Brain microvascular endothelial cell (primary cell): ENCODE data around the gene NOTCH1.

Experiments
- DNase-seq: peaks from one replicate; pipeline ENCODE4 v3.0.0-alpha.2; 2020
- H3K27ac ChIP-seq: fragments of 250-450 bp; sonication (Bioruptor Pico); 2 replicates; pipeline ENCODE4 v1.5.1; 2020; ENCODE audit warnings: mild to moderate bottlenecking, moderate library complexity
- H3K27me3 ChIP-seq: fragments of 250-450 bp; sonication (Bioruptor Pico); replicated peaks from 2 replicates; pipeline ENCODE4 v1.5.1; 2020; ENCODE audit warnings: mild to moderate bottlenecking
- H3K36me3 ChIP-seq: fragments of 250-450 bp; sonication (Bioruptor Pico); replicated peaks from 2 replicates; pipeline ENCODE4 v1.5.1; 2020; ENCODE audit warnings: mild to moderate bottlenecking
- H3K4me3 ChIP-seq: 2 replicates; pipeline ENCODE4 v1.5.1; 2011; ENCODE audit warnings: low read depth, mild to moderate bottlenecking, control low read depth, low read length, moderate library complexity
- CTCF ChIP-seq: IDR thresholded peaks from 2 replicates; pipeline ENCODE4 v1.5.1; 2011; ENCODE audit warnings: low read depth, mild to moderate bottlenecking, moderate library complexity, low read length, control low read depth, inconsistent platforms; ENCODE audit errors: missing control alignments
- in situ Hi-C: cut with HindIII; loops from 2 replicates; pipeline ENCODE4 v1.10.0; 2017; ENCODE audit warnings: low sequenced_read_pairs, low pct_ligation_motif_present

The NOTCH1 gene

DNA sequence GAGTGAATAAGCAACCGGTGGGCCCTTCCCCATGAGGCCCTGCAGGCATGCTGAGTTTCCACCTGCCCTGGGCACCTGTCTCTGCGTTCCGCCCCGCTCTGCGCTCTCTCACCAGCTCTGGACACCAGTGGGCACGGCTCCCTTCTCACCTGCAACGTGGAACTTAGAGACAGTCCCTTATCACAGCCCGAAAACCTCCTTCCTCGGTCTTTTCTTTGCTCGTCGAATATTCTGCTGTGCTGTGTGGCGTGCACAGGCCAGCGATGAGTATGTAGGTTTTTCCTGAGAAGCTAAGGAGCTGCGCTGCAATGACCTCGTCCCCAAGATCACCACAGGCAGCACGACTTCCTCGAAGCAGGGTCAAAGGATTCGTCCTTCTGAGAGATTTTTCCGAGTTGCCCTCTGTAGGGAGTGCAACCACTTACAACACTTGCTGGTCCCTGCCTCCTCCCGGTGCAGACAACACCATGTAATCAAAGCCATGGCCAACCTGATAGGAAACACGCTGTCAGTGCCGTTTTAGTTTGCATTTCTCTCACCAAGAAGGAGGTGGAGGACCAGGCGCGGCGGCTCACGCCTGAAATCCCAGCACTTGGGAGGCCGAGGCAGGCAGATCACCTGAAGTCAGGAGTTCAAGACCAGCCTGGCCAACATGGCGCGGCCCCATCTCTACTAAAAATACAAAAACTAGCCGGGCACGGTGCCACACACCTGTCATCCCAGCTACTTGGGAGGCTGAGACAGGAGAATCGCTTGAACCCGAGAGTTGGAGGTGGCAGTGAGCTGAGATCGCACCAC, 27.2 kb upstream of the NOTCH1 start:
- Histone ChIP-seq H3K4me3 (no peak overlapping the region), H3K27me3 (no peaks in the 10 kb centered on the region), H3K36me3 (no peaks in the 10 kb centered on the region), H3K27ac (no peak overlapping the region)
- in situ Hi-C loops: no loop called here
- no peak for TF ChIP-seq CTCF
- DNase-seq: no peak

GRCh38 chr9:136572003-136572827, 26.4 kb upstream of the NOTCH1 start:
- no peak overlapping the region for H3K27ac ChIP-seq
- no peak overlapping the region for H3K4me3 ChIP-seq
- H3K36me3 ChIP-seq: no peaks in the 10 kb centered on the region
- DNase-seq: peak; percentile 69
- TF ChIP-seq CTCF: no peak
- H3K27me3 ChIP-seq: no peaks in the 10 kb centered on the region
- in situ Hi-C loops: no loop called here

- DNase-seq: no peak
- in situ Hi-C loops: no loop called here
- TF ChIP-seq CTCF: no peak
- Histone ChIP-seq H3K36me3 (no peaks in the 10 kb centered on the region), H3K27me3 (no peaks in the 10 kb centered on the region), H3K27ac (no peak overlapping the region), H3K4me3 (no peak overlapping the region)
Measured at GRCh38 chr9:136571531-136571930, 25.7 kb upstream of the NOTCH1 start.

DNA sequence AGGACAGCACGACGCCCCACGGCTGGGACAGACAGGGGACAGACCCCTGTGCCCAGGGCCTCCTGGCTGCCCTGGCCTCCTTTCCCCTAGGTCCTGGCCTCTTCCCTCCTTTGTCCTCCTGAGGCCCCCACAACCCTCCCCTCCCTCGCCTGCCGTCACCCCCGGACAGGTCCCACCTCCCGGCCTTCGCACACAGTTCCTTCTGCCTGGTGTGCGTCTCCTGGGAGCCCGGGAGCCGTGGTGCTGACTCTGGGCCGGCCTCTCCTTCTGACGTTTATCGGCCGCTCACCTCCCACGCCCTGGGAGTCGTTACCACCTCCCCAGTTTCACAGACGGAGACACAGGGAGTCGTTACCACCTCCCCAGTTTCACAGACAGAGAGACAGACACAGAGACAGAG, 25.1 kb upstream of the NOTCH1 start:
- no peak overlapping the region for H3K4me3 ChIP-seq
- no peaks in the 10 kb centered on the region for H3K36me3 ChIP-seq
- TF ChIP-seq CTCF: no peak
- no peak for DNase-seq
- in situ Hi-C loops: no loop called here
- no peak overlapping the region for H3K27ac ChIP-seq
- H3K27me3 ChIP-seq: no peaks in the 10 kb centered on the region

DNA sequence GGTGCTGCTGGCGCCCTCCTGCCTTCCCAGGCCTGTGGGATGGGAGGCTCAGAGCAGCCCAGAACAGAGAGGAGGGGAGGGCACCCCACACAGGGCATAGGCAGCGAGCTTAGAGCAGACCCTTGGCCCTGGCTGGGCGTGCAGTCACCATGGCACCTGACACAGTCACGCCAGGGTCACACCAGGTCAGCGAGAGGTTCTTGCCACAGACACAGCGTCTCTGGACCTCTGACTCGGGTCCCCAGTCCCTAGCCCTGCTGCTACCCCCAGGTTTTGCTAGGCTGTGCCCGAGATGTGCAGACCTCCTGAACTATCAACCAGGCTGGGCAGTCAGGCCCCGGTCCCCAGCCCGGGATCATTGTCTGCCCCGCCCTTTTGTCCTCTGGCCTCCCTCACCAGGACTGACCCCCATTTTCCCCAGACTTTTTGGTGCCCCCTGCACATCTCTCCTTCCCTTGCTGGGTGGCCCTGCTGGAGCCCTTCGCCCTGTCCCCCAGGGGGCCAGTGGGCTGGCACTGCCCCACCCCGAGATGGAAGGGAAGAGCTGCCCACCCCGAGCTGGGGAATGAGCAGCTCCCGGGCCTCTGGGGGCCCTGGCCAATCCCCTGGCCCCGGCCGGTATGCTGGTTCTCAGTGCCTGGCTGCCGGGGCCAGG, 24.5 kb upstream of the NOTCH1 start:
- no peaks in the 10 kb centered on the region for H3K27me3 ChIP-seq
- no peak overlapping the region for H3K27ac ChIP-seq
- no peak for TF ChIP-seq CTCF
- no peak overlapping the region for H3K4me3 ChIP-seq
- in situ Hi-C loops: no loop called here
- no peak for DNase-seq
- H3K36me3 ChIP-seq: no peaks in the 10 kb centered on the region
